OCI-LY3 (cell line): Measurements from ENCODE around the gene ACOT4.

Experiments used
- EZH2phosphoT487 ChIP-seq: fragments of 200-600 bp; shearing (Covaris generic); IDR thresholded peaks from 2 replicates; pipeline ENCODE4 v1.6.1; 2018; ENCODE audit warnings: antibody characterized with exemption, mixed run types, low read depth
- TF ChIP-seq, protein P1 (sequence below): fragments of 200-600, 300-600 bp; sonication (generic); IDR thresholded peaks from 2 replicates; pipeline ENCODE4 v1.5.1; 2014; ENCODE audit warnings: antibody characterized with exemption, low read length, low read depth

DNA sequence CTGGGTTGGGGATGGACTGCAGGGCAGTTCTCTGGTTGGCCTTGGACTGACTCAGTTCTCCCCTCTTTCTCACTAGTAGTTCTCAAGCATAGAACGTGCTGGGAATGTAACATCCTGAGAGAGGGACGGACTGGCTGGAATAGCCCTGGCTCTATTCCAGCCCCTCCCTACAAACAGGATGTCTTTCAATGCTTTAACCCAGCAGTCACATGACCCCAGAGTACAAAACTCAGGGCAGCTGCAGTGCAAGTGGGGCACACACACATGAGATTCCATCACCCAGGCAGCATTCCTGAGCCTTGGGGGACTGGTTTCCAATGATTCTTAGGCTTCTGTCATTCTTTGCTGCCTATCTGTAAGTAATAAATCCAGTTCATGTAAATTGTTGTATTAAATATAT lies 19.0 kb downstream of the ACOT4 start:
- TF ChIP-seq, protein P1, sequence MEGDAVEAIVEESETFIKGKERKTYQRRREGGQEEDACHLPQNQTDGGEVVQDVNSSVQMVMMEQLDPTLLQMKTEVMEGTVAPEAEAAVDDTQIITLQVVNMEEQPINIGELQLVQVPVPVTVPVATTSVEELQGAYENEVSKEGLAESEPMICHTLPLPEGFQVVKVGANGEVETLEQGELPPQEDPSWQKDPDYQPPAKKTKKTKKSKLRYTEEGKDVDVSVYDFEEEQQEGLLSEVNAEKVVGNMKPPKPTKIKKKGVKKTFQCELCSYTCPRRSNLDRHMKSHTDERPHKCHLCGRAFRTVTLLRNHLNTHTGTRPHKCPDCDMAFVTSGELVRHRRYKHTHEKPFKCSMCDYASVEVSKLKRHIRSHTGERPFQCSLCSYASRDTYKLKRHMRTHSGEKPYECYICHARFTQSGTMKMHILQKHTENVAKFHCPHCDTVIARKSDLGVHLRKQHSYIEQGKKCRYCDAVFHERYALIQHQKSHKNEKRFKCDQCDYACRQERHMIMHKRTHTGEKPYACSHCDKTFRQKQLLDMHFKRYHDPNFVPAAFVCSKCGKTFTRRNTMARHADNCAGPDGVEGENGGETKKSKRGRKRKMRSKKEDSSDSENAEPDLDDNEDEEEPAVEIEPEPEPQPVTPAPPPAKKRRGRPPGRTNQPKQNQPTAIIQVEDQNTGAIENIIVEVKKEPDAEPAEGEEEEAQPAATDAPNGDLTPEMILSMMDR, result no peak
- no peak for TF ChIP-seq EZH2phosphoT487
